K562 (cell line): ENCODE results near the gene ANGPTL7. TPM values are rescaled to one million over a fixed set of nuclear protein-coding genes. Genes with fewer than 3 reads are reported as not detected.

Experiments
- ATAC-seq: fragments of 200-7000 bp; cut with Tn5 transposase; 3 replicates; pipeline ENCODE4 v1.9.1; 2020; ENCODE audit warnings: moderate library complexity
- BruUV-seq: library from RNA; stranded (reverse); fragments of 400-500 nt; replicated peaks from 2 replicates; lab custom pipeline; 2021; lab: Mats Ljungman, UMichigan
- CTCF ChIA-PET: fragments of 300-600 bp; formaldehyde crosslinking; extraction: SDS; loops from one replicate; lab custom pipeline; 2021; ENCODE audit warnings: low intra/inter-chr PET ratio; lab: Yijun Ruan, JAX
- POLR2A ChIA-PET: fragments of 300-600, 350-650 bp; sonication (Branson Sonifier 250); formaldehyde crosslinking; extraction: SDS; loops from one replicate; lab custom pipeline; 2021; ENCODE audit warnings: antibody characterized with exemption, inconsistent platforms; lab: Yijun Ruan, JAX
- DNase-seq, 4 experiments: peaks; one replicate each; pipeline versions ENCODE4 v3.0.0 to v3.0.0-alpha.2; 2011 to 2018; ENCODE audit warnings: low spot score in 3 of 4, mixed read lengths in 3 of 4; ENCODE audit errors: extremely low read depth in 1 of 4
- FAIRE-seq: peaks from 2 replicates; lab custom pipeline; 2011; peaks lifted over from hg19 to GRCh38; lab: Jason Lieb, UNC
- H2AFZ ChIP-seq: 2 replicates; pipeline ENCODE4 v1.6.0; 2011; ENCODE audit warnings: low read depth, low read length, control low read depth, inconsistent platforms
- H3K27ac ChIP-seq: fragments of 200-600 bp; 3 replicates; pipeline ENCODE4 v1.8.0; 2011; ENCODE audit warnings: low read depth, mild to moderate bottlenecking, control low read depth, inconsistent platforms, low read length, moderate library complexity, mixed read lengths; ENCODE audit errors: extremely low read depth
- H3K27me3 ChIP-seq, 2 experiments: fragments of 300-600 bp in 1 of 2; 2 replicates in 1 of 2; 3 replicates in 1 of 2; pipeline versions ENCODE4 v1.6.0 to v1.8.0; 2011; ENCODE audit warnings: inconsistent platforms in 2 of 2, low read length in 2 of 2, mild to moderate bottlenecking in 1 of 2, mixed read lengths in 1 of 2, moderate library complexity in 1 of 2; ENCODE audit not compliant: control insufficient read depth in 2 of 2, insufficient read depth in 2 of 2
- H3K36me3 ChIP-seq: fragments of 300-600 bp; 3 replicates; pipeline ENCODE4 v1.8.0; 2011; ENCODE audit warnings: mild to moderate bottlenecking, low read length, inconsistent platforms; ENCODE audit not compliant: control insufficient read depth, insufficient read depth
- H3K4me1 ChIP-seq, 2 experiments: fragments of 200-600 bp in 1 of 2; replicated peaks in 1 of 2; 2 replicates in 1 of 2; 3 replicates in 1 of 2; pipeline versions ENCODE4 v1.5.1 to v1.8.0; 2011; ENCODE audit warnings: inconsistent platforms in 2 of 2, low read length in 2 of 2, mild to moderate bottlenecking in 1 of 2, mixed read lengths in 1 of 2, moderate library complexity in 1 of 2; ENCODE audit not compliant: control insufficient read depth in 2 of 2, insufficient read depth in 2 of 2
- H3K4me2 ChIP-seq: 2 replicates; pipeline ENCODE4 v1.6.1; 2011; ENCODE audit warnings: low read length, control low read depth, inconsistent platforms, mixed read lengths; ENCODE audit not compliant: insufficient read depth
- H3K4me3 ChIP-seq: fragments of 200-600 bp; sonication (generic), shearing (Covaris generic); 2 replicates; pipeline ENCODE4 v1.5.1; 2016; ENCODE audit warnings: control low read depth, inconsistent platforms
- H3K79me2 ChIP-seq: fragments of 200-600 bp; 3 replicates; pipeline ENCODE4 v1.8.0; 2011; ENCODE audit warnings: low read length, inconsistent platforms; ENCODE audit not compliant: control insufficient read depth, insufficient read depth
- H3K9ac ChIP-seq, 2 experiments: 2 replicates each; pipeline versions ENCODE4 v1.6.0 to v1.6.1; 2011; ENCODE audit warnings: low read depth in 2 of 2, low read length in 2 of 2, control low read depth in 1 of 2, inconsistent platforms in 1 of 2, mild to moderate bottlenecking in 1 of 2, mixed read lengths in 1 of 2; ENCODE audit not compliant: insufficient read depth in 1 of 2
- H3K9me1 ChIP-seq: one replicate; pipeline ENCODE4 v1.6.0; 2011; ENCODE audit warnings: inconsistent platforms, mild to moderate bottlenecking, low read length, moderate library complexity; ENCODE audit not compliant: control insufficient read depth, insufficient read depth
- H3K9me3 ChIP-seq: replicated peaks from 2 replicates; pipeline ENCODE4 v1.5.1; 2011; ENCODE audit warnings: low read depth, low read length, inconsistent platforms; ENCODE audit not compliant: control insufficient read depth, insufficient read depth
- H4K20me1 ChIP-seq: replicated peaks from 2 replicates; pipeline ENCODE4 v1.6.1; 2011; ENCODE audit warnings: low read length, inconsistent platforms, mixed read lengths; ENCODE audit not compliant: control insufficient read depth, insufficient read depth
- FOXJ3 ChIP-seq: sonication (generic); formaldehyde crosslinking; IDR thresholded peaks from 2 replicates; pipeline ENCODE4 v1.4.0; 2020; ENCODE audit warnings: mild to moderate bottlenecking, missing genetic modification reagents
- FOXK2 ChIP-seq, 2 experiments: fragments of 450-650 bp; IDR thresholded peaks in 1 of 2; conservative IDR thresholded peaks in 1 of 2; 2 replicates each; pipeline ENCODE4 v1.6.1; 2016; ENCODE audit warnings: low read depth in 2 of 2, mild to moderate bottlenecking in 1 of 2
- JUN ChIP-seq, 2 experiments: sonication (generic) in 1 of 2; formaldehyde crosslinking in 1 of 2; IDR thresholded peaks; 2 replicates each; pipeline versions ENCODE4 v1.6.1 to v1.8.0; 2012 to 2022; ENCODE audit warnings: borderline replicate concordance in 2 of 2, mild to moderate bottlenecking in 2 of 2, improper control_type of control experiment in 1 of 2, low read depth in 1 of 2, low read length in 1 of 2, missing genetic modification reagents in 1 of 2
- PCBP1 ChIP-seq: fragments of 200-400 bp; formaldehyde crosslinking; IDR thresholded peaks from 2 replicates; pipeline ENCODE4 v1.6.1; 2018; ENCODE audit warnings: mild to moderate bottlenecking, low read depth, low read length; ENCODE audit not compliant: poor library complexity, severe bottlenecking
- SMARCB1 ChIP-seq: IDR thresholded peaks from 2 replicates; pipeline ENCODE4 v1.6.1; 2011; ENCODE audit warnings: improper control_type of control experiment, low read depth; ENCODE audit not compliant: insufficient read length
- WGBS: fragments of 100-300 bp; shearing (Covaris generic); methylation state at CpG from one replicate; pipeline ENCODE4 v1.1.6; 2016; ENCODE audit warnings: low coverage, mixed read lengths; ENCODE audit not compliant: insufficient coverage; ENCODE audit errors: missing lambda C conversion rate; 5-methylcytosine and 5-hydroxymethylcytosine counted together
- in situ Hi-C: fragments of 300-500 bp; cut with MboI; formaldehyde crosslinking; loops from 4 replicates; pipeline ENCODE4 v1.15.0; 2018; ENCODE audit warnings: inconsistent platforms, mixed read lengths
- intact Hi-C: fragments of 100-400 bp; cut with micrococcal nuclease; formaldehyde crosslinking; loops from 2 replicates; pipeline ENCODE4 v1.14.2; 2022
- polyA plus RNA-seq, 8 experiments: library from polyadenylated mRNA; depleted of rRNA in 4 of 8; stranded (reverse) in 5 of 8; unstranded in 3 of 8; fragments of >200 nt; fragmentation: Nextera tagmentation in 2 of 8; fragmentation: Illumina TruSeq in 1 of 8; extraction: Ambion mirVana in 2 of 8; extraction: Trizol in 1 of 8; gene quantifications; 2 replicates each; pipeline versions ENCODE4 v1.2.1 to v1.2.3, GENCODE V29; 2011 to 2014; ENCODE audit warnings: inconsistent platforms in 1 of 8, missing spikeins in 1 of 8
- total RNA-seq, 7 experiments: library from RNA; depleted of rRNA in 6 of 7; stranded (reverse); fragments of >200 nt in 6 of 7; fragmentation: Illumina TruSeq in 2 of 7; extraction: Trizol in 2 of 7; gene quantifications; 2 replicates each; pipeline versions ENCODE4 v1.2.1 to v1.2.3, GENCODE V29; 2011 to 2021; ENCODE audit warnings: low replicate concordance in 1 of 7
- TF ChIP-seq, protein P1 (sequence below), 3 experiments: fragments of 200-800 bp in 1 of 3; sonication (Bioruptor generic) in 1 of 3; sonication (generic) in 1 of 3; formaldehyde crosslinking in 1 of 3; IDR thresholded peaks; 2 replicates each; pipeline versions ENCODE4 v1.6.1 to v1.8.0; 2016 to 2022; ENCODE audit warnings: mild to moderate bottlenecking in 2 of 3, missing compliant biosample characterization in 2 of 3, missing genetic modification characterization in 2 of 3, missing genetic modification reagents in 1 of 3
- TF ChIP-seq, protein P2 (sequence below): fragments of 450-650 bp; IDR thresholded peaks from one replicate; pipeline ENCODE4 v1.6.1; 2018; ENCODE audit warnings: mild to moderate bottlenecking, moderate library complexity; ENCODE audit not compliant: partially characterized antibody
- TF ChIP-seq, protein P3 (sequence below): sonication (generic); formaldehyde crosslinking; IDR thresholded peaks from 2 replicates; pipeline ENCODE4 v1.8.0; 2022; ENCODE audit warnings: missing genetic modification reagents, mild to moderate bottlenecking, moderate library complexity, borderline replicate concordance
- TF ChIP-seq, protein P4 (sequence below): fragments of 200-800 bp; sonication (Bioruptor generic); IDR thresholded peaks from 2 replicates; pipeline ENCODE4 v1.6.1; 2016; ENCODE audit warnings: missing genetic modification characterization, missing compliant biosample characterization
- TF ChIP-seq, protein P5 (sequence below): fragments of 250-450 bp; sonication (Bioruptor Pico); IDR thresholded peaks from 2 replicates; pipeline ENCODE4 v1.8.0; 2022; ENCODE audit warnings: inconsistent platforms

The ANGPTL7 gene
- total and polyA plus RNA-seq, 9 of the 15 experiments (the other 6 are each of a cell fraction or from before 2014, with no cell fraction given): not detected

DNA sequence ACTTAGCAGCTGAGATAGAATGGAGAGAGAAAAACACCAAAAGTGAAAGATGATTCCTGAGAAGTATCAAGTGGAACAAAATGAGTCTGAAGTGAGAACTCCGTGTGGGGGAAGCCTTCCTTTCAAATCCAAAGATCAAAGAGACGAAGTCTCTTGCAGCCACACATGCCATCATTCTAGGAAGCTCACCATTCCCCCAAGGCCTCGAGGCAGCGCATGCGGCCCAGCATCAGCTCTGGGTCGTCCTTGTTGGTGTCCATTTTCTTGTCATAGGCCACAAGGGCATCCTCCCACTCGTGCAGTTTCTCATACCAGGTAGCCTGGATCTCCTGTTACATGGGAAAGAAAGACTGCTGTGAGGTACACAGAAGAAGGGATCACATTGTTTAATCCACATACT lies 32.2 kb upstream of the ANGPTL7 start:
- no peak overlapping the region for H3K4me2 ChIP-seq
- FAIRE-seq (no peak), DNase-seq (no peak)
- TF ChIP-seq, protein P1, sequence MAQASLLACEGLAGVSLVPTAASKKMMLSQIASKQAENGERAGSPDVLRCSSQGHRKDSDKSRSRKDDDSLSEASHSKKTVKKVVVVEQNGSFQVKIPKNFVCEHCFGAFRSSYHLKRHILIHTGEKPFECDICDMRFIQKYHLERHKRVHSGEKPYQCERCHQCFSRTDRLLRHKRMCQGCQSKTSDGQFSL (CRISPR knock-in tag; IDR thresholded peaks at IDR 0.05): no peak
- TF ChIP-seq, protein P1 (tag; IDR thresholded peaks at IDR 0.05): no peak
- no peak for TF ChIP-seq SMARCB1
- TF ChIP-seq, protein P2, sequence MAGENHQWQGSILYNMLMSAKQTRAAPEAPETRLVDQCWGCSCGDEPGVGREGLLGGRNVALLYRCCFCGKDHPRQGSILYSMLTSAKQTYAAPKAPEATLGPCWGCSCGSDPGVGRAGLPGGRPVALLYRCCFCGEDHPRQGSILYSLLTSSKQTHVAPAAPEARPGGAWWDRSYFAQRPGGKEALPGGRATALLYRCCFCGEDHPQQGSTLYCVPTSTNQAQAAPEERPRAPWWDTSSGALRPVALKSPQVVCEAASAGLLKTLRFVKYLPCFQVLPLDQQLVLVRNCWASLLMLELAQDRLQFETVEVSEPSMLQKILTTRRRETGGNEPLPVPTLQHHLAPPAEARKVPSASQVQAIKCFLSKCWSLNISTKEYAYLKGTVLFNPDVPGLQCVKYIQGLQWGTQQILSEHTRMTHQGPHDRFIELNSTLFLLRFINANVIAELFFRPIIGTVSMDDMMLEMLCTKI: no peak
- no peak for TF ChIP-seq FOXJ3 (CRISPR knock-in tag)
- no peak for TF ChIP-seq PCBP1
- TF ChIP-seq FOXK2 (conservative IDR thresholded peaks at IDR 0.05 in 1 of 2, IDR thresholded peaks at IDR 0.05 in 1 of 2; ENCODE audit: low read depth in 2 of 2): no peak
- no peak for TF ChIP-seq JUN (IDR thresholded peaks at IDR 0.05; ENCODE audit: borderline replicate concordance, low read depth, low read length)
- TF ChIP-seq JUN (CRISPR knock-in tag; IDR thresholded peaks at IDR 0.05; ENCODE audit: borderline replicate concordance): no peak
- TF ChIP-seq, protein P3, sequence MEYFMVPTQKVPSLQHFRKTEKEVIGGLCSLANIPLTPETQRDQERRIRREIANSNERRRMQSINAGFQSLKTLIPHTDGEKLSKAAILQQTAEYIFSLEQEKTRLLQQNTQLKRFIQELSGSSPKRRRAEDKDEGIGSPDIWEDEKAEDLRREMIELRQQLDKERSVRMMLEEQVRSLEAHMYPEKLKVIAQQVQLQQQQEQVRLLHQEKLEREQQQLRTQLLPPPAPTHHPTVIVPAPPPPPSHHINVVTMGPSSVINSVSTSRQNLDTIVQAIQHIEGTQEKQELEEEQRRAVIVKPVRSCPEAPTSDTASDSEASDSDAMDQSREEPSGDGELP (CRISPR knock-in tag): no peak
- TF ChIP-seq, protein P4, sequence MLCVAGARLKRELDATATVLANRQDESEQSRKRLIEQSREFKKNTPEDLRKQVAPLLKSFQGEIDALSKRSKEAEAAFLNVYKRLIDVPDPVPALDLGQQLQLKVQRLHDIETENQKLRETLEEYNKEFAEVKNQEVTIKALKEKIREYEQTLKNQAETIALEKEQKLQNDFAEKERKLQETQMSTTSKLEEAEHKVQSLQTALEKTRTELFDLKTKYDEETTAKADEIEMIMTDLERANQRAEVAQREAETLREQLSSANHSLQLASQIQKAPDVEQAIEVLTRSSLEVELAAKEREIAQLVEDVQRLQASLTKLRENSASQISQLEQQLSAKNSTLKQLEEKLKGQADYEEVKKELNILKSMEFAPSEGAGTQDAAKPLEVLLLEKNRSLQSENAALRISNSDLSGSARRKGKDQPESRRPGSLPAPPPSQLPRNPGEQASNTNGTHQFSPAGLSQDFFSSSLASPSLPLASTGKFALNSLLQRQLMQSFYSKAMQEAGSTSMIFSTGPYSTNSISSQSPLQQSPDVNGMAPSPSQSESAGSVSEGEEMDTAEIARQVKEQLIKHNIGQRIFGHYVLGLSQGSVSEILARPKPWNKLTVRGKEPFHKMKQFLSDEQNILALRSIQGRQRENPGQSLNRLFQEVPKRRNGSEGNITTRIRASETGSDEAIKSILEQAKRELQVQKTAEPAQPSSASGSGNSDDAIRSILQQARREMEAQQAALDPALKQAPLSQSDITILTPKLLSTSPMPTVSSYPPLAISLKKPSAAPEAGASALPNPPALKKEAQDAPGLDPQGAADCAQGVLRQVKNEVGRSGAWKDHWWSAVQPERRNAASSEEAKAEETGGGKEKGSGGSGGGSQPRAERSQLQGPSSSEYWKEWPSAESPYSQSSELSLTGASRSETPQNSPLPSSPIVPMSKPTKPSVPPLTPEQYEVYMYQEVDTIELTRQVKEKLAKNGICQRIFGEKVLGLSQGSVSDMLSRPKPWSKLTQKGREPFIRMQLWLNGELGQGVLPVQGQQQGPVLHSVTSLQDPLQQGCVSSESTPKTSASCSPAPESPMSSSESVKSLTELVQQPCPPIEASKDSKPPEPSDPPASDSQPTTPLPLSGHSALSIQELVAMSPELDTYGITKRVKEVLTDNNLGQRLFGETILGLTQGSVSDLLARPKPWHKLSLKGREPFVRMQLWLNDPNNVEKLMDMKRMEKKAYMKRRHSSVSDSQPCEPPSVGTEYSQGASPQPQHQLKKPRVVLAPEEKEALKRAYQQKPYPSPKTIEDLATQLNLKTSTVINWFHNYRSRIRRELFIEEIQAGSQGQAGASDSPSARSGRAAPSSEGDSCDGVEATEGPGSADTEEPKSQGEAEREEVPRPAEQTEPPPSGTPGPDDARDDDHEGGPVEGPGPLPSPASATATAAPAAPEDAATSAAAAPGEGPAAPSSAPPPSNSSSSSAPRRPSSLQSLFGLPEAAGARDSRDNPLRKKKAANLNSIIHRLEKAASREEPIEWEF (CRISPR knock-in tag): no peak
- TF ChIP-seq, protein P5, sequence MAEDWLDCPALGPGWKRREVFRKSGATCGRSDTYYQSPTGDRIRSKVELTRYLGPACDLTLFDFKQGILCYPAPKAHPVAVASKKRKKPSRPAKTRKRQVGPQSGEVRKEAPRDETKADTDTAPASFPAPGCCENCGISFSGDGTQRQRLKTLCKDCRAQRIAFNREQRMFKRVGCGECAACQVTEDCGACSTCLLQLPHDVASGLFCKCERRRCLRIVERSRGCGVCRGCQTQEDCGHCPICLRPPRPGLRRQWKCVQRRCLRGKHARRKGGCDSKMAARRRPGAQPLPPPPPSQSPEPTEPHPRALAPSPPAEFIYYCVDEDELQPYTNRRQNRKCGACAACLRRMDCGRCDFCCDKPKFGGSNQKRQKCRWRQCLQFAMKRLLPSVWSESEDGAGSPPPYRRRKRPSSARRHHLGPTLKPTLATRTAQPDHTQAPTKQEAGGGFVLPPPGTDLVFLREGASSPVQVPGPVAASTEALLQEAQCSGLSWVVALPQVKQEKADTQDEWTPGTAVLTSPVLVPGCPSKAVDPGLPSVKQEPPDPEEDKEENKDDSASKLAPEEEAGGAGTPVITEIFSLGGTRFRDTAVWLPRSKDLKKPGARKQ (CRISPR knock-in tag): no peak

More for the DNA sequence above, 32.2 kb upstream of the ANGPTL7 start:
- no peaks in the 10 kb centered on the region for H3K79me2 ChIP-seq
- H3K27me3 ChIP-seq: no peaks in the 10 kb centered on the region
- H3K27ac ChIP-seq: no peak overlapping the region
- no peaks in the 10 kb centered on the region for H3K9me3 ChIP-seq
- no peaks in the 10 kb centered on the region for H3K4me1 ChIP-seq
- BruUV-seq: no TSS peak
- in situ Hi-C loops: no loop called here
- no peak overlapping the region for H2AFZ ChIP-seq
- ATAC-seq: no peak
- no peak overlapping the region for H3K9ac ChIP-seq
- WGBS: 80% methylated on average over 7 of the region's 7 CpGs
- ChIA-PET CTCF (no interaction called here), POLR2A (interaction anchor here (2.0 kb wide), 1 partner anchor 10 kb away, joined by 7 read pairs; no protein-coding TSS in a partner anchor)
- H3K36me3 ChIP-seq: peaks cover 77% of the 10 kb centered on the region
- intact Hi-C loops: no loop called here
- H3K4me3 ChIP-seq: no peak overlapping the region
- H3K9me1 ChIP-seq: peaks cover 3% of the 10 kb centered on the region
- H4K20me1 ChIP-seq: no peaks in the 10 kb centered on the region
